ENCODE data around the gene PFN4.

DNA sequence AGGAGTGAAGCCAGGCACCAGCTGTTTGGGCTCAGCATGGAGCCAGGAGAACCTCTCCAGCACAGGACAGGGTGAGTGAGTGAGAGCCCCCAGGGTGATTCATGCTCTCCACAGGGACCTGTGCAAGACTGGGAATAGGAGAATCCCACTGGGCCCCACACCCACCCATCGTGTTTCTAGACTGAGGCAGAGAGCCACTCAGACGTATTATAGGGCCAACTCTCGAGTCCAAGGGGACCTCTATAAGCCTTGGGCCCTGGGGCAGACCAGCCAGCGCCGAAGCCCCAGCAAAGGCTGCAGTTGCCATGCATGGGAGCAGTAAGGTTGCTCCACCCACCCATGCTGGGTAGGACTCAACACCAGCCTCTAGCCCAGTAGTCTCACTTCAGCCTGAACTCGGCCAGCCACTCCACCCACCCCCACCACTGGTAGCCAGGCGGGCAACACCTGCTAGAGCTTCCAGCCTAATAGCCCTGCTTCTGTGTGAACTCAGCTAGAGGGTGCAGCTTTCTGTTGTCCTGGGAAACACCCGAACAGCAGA is 19.0 kb downstream of the PFN4 start:
- TF ChIP-seq, protein P1, sequence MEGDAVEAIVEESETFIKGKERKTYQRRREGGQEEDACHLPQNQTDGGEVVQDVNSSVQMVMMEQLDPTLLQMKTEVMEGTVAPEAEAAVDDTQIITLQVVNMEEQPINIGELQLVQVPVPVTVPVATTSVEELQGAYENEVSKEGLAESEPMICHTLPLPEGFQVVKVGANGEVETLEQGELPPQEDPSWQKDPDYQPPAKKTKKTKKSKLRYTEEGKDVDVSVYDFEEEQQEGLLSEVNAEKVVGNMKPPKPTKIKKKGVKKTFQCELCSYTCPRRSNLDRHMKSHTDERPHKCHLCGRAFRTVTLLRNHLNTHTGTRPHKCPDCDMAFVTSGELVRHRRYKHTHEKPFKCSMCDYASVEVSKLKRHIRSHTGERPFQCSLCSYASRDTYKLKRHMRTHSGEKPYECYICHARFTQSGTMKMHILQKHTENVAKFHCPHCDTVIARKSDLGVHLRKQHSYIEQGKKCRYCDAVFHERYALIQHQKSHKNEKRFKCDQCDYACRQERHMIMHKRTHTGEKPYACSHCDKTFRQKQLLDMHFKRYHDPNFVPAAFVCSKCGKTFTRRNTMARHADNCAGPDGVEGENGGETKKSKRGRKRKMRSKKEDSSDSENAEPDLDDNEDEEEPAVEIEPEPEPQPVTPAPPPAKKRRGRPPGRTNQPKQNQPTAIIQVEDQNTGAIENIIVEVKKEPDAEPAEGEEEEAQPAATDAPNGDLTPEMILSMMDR (IDR thresholded peaks at IDR 0.05 in 2 of 3, conservative IDR thresholded peaks at IDR 0.05 in 1 of 3; ENCODE audit: borderline replicate concordance in 1 of 3, insufficient read depth in 1 of 3, low read depth in 2 of 3, low read length in 2 of 3), result no peak
- TF ChIP-seq EZH2 (IDR thresholded peaks at IDR 0.05), result no peak
- TF ChIP-seq, protein P2, sequence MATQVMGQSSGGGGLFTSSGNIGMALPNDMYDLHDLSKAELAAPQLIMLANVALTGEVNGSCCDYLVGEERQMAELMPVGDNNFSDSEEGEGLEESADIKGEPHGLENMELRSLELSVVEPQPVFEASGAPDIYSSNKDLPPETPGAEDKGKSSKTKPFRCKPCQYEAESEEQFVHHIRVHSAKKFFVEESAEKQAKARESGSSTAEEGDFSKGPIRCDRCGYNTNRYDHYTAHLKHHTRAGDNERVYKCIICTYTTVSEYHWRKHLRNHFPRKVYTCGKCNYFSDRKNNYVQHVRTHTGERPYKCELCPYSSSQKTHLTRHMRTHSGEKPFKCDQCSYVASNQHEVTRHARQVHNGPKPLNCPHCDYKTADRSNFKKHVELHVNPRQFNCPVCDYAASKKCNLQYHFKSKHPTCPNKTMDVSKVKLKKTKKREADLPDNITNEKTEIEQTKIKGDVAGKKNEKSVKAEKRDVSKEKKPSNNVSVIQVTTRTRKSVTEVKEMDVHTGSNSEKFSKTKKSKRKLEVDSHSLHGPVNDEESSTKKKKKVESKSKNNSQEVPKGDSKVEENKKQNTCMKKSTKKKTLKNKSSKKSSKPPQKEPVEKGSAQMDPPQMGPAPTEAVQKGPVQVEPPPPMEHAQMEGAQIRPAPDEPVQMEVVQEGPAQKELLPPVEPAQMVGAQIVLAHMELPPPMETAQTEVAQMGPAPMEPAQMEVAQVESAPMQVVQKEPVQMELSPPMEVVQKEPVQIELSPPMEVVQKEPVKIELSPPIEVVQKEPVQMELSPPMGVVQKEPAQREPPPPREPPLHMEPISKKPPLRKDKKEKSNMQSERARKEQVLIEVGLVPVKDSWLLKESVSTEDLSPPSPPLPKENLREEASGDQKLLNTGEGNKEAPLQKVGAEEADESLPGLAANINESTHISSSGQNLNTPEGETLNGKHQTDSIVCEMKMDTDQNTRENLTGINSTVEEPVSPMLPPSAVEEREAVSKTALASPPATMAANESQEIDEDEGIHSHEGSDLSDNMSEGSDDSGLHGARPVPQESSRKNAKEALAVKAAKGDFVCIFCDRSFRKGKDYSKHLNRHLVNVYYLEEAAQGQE (IDR thresholded peaks at IDR 0.05; ENCODE audit: low read depth), result no peak

All from HCT116 (cell line).